VCaP (cell line): Measurements from ENCODE around the gene ZFP57.

Experiments used
- H3K27ac ChIP-seq: fragments of 450-650 bp; 2 replicates; pipeline ENCODE4 v1.5.1; 2017
- CTCF ChIP-seq: fragments of 450-650 bp; conservative IDR thresholded peaks from 2 replicates; pipeline ENCODE4 v1.5.1; 2017; ENCODE audit warnings: mild to moderate bottlenecking, moderate library complexity

The ZFP57 gene

DNA sequence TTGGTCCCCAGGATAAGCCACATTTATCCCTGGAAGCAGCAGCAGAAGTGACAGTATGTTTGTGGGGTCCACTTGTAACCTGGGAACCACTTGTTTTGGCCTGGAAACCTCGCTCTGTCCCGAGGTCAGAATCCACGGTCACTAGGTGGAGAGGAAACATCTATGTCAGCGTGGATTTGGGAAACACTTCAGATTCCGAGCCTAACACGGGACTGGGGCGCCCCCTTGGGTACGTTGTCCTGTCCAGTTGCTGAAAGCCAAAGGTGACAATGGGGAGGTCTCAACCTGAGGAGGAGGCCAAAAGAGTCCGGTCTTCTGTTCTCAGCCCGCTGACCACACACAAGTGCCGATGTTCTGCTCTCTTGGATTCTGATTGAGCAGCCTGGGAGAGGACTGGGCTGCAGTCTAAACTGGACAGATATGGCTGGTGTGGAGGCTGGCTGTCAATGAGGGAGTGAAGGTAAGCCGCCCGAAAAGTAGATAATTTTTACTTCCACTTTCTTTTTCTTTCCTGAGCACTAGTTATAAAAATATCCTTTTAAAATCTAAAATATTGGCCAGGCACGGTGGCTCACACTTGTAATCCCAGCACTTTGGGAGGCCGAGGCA is 4.9 kb upstream of the ZFP57 start:
- no peak for TF ChIP-seq CTCF
- no peak overlapping the region for H3K27ac ChIP-seq

DNA sequence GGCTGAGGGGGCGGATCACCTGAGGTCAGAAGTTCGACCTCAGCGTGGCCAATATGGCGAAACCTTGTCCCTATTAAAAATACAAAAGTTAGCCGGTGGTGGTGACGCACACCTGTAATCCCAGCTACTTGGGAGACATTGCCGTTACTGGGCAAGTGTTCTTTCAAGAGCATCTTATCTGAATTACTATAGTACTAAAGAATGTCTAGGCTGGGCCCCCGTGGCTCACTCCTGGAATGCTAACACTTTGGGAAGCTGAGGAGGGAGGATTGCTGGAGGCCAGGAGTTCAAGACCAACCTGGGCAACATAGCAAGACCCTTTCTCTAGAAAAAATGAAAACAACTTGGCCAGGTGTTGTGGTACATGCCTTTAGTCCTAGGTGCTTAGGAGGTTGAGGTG is 859 bp upstream of the ZFP57 start:
- no peak overlapping the region for H3K27ac ChIP-seq
- TF ChIP-seq CTCF, result no peak

DNA sequence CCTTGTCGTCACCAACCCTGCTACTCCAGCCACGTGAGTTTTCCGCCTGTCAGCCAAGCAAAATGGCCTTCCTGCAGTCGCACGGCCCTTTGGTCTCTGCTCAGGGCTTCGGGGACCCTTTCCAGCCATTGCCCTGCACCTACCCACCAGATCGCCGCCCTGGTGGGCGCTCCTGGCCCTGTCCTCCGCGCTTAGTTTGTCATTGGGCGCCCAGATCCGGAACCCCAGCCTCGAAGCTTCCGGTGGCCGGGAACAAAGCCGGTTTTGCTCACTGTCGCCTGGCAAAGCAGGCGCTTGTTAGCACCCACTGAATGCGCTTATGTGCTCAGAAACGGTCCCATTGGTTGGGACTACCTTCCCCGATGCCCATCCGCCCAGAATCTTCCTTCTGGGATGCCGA is 536 bp downstream of the ZFP57 start:
- no peak overlapping the region for H3K27ac ChIP-seq
- TF ChIP-seq CTCF, result no peak

DNA sequence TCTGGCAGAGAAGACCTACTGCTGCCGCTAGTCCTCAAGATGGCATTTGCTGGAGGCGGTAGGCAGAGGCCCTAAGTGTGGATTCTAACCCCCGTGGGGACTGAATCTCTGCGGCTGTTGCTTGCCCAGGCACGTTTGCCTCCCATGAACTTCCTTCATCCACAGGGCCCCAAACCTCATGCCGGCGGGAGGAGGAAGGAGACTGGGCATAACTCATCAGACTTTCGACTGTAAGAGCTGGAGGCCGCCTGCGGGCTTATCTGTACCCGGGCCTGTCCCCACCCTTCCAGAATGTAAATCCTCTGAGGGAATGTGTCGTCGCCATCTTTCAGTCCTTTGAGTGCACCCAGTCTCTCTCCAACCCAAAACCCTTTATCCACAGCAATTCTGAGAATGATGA is 990 bp downstream of the ZFP57 start:
- no peak for TF ChIP-seq CTCF
- H3K27ac ChIP-seq, result no peak overlapping the region

DNA sequence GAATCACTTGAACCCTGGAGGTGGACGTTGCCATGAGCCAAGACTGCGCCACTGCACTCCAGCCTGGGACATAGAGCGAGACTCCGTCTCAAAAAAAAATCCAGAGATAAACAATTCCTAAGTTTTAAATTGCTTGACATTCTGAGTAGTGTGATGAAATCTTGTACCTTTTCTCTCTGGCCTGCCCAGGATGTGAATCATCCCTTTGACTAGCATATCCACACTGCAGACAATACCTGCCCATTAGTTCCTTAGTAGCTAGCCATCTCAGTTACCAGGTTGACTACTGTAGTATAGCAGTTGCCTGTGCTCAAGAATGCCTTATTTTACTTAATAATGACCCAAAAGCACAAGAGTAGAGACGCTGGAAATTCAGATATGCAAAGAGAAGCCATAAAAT is 2.8 kb downstream of the ZFP57 start:
- no peak for TF ChIP-seq CTCF
- H3K27ac ChIP-seq, result no peak overlapping the region

GRCh38 chr6:29676981-29677601 is 3.9 kb downstream of the ZFP57 start:
- no peak overlapping the region for H3K27ac ChIP-seq
- TF ChIP-seq CTCF, result no peak

DNA sequence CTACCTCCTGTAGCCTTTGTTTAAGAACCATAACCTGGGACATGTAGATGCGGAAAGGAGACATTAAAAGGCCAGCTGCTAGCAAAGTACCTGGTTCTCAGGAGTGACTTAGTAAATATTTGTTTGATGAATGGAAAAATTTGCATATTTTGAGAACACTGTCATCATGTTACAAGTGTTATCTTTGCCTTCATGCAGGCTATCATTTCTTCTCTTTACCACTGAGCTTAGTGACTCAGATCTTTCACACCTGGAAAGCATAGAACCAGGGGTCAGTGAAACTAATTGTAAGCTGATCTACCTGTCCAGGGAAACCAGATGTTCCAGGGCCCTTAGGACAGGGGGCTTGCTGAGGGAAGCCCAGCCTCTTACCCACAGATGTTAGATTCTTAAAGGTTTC is 5.4 kb downstream of the ZFP57 start:
- no peak overlapping the region for H3K27ac ChIP-seq
- TF ChIP-seq CTCF, result no peak
